H4 (cell line): ENCODE results near the gene ADAM12. TPM values are rescaled to one million over a fixed set of nuclear protein-coding genes. Genes with fewer than 3 reads are reported as not detected.
"Not testable (repeated sequence)": the region's sequence is repeated elsewhere in the genome, so short reads cannot be mapped to it uniquely, and the experiment has no call there.

Source experiments
- DNase-seq: peaks from one replicate; pipeline ENCODE4 v3.0.0-alpha.2; 2015; ENCODE audit warnings: low spot score
- total RNA-seq: library from RNA; depleted of rRNA; stranded (reverse); fragments of >200 nt; shearing (Covaris generic); gene quantifications from 2 replicates; pipeline ENCODE4 v1.2.3, GENCODE V29; 2014

The ADAM12 gene
- total RNA-seq, 1 experiment from 2014 or later: 2.0 TPM

DNA sequence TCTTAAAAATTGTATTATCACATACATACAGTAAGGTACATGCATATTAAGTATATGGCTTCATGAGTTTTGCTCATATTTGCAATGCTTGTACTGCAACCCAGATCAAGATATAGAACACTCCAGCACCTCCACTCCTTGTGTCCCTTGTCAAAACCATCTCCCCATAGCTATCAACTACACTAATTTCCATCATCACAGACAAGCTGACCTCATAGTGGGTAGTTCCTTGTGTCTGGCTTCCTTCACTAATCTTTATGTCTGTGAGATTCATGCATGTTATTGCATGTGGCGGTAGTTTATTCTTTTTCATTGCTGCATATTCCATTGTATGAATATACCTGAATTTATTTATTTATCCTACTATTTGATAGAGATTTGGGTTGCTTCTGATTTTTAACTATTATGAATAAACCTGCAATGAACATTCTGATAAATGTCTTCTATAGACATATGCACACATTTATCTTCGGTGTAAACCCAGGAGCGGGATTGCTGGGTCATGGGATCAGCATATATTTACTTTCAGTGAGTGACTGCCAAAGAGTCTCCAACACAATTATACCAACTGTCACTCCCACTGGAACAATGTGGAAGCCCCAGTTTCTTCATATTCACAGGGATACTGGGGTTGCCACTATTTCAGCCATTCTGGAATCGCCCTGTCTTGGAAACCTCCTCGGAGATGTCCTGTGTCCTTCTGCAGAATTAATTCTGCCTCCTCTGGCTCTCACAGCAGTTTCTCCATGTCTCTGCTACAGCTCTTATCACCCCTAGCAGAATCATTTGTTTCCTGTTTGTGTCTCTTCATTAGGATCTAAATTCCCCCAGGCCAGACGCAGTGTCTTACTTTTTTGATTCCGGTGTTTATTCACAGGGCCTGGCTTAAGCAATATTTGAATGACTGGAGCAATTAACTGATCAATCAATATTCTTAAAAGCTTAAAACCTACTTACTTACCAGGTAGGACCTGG is 14.7 kb upstream of the ADAM12 start:
- DNase-seq: no peak

DNA sequence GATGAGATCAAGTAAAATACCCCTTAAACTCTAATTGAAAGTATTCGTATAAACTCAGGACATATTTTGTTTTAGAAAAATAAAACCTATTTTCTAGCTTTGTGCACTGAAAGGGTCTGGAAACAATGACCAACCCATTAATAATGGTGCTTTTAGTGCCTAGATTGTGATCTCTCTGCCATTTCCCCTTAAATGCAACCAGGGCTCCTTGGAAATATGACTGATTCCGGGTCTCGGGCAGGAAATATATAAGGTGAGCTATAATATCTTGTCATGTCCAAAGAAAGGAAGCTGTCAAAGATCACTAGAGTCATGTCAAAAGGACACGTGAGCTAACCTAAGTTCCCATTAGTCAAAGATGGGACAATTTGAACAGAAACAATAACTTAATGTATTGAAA is 12.4 kb upstream of the ADAM12 start:
- no peak for DNase-seq

DNA sequence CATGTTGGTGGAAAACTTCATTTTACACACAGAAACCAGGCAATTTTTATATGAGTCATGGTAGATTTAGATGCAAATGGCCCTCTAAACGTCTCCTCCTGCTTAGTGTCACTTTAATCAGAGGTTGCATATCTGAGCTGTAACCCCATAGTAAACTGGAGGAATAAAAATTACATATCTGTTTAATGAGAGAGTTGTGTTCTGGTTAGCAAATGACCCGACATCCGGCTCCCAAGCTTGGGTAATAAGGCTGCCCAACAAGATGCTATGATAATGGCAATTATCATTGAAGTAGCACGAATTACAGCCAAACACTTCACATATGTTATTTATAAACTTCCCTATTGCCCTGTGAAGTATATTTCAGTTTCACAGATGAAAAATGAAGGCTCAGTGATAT is 10.6 kb upstream of the ADAM12 start:
- peak; percentile 34 for DNase-seq

DNA sequence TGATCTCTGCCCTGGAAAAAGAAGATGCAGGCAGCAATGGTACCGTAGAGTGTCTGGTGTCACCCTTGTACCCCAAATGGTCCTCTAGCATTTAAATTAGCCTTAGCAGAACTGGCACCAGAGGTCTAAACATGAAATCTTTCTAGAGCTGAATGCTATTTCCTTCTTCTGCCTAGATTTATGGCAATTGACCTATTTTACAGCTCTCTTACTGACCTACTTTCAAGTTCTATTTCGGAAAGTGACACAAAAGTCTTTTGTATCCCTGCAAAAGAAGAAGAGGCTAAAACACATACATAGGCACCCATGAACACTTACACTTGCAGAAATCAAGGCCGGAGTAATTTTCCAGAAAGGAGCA is 10.1 kb upstream of the ADAM12 start:
- no peak for DNase-seq

DNA sequence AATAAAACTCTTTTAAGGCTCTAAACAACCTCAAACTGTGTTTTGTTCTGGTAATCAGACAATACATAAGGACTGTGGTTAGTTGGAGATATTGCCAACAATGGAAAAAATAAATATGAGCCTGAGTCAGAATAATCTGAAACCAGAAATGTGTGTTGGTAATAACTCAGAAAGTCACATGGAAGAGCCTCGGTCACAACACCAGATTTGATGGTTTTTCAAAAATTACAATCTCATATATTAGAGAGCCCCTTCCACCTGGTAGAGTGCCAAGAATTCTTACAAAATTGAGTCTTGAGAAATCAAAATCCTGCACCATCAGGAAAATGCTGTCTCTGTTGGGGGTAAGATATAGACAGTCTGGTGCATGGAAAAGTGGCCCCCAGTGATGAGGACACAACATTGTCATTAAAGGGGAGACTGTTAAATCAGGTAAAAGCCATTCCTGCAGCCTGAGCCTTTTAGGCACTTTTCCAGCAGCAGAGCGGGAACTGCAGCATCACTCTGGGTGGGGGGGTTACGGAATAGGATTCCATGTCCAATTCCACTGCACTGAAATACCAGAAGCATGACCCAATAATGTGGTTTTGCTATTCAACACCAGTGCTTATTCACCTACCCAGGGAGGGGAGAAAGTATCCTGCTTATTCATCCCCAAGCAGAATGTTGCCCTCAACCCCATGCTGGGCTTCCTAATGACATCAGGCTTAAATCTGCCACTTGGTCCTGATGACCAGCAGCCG is 9.5 kb upstream of the ADAM12 start:
- peak; percentile 99 for DNase-seq

DNA sequence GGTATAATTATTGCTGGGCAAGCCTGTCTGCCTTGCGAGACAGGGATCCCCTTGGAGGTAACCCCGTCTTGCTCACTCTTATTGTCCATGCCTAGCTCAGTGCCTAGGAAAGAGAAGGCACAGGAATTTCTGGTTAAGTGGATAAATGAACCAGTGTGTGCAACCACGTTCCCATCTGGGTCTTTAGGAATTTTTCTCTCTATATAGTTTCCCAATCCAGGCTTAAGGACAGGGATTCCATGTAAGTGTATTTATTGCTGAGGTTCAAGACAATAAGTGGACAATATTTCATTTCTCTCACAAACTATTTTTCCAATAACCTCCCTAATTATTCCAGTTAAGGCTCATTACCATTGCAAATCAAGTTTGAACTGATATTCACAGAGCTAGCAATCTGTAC is 8.9 kb upstream of the ADAM12 start:
- DNase-seq: no peak

DNA sequence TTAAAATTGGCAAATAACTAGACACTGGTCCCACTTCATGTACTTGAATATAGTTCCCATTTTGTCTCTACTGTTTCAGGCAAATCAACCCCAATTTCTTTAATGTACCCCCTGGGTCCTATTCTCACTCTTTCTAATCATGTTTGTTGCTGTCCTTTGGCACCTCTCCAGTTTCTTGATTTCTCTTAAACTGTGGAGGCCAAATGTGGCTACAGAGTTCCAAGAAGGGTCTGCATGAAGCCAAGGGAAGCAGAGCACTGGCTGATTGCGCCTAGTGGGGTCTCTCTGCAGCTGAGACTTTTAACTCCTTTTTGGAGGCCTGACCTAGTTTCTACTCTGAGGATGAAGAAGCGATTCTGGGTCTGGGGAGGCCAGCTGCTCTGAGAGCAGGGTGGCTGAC is 6.7 kb upstream of the ADAM12 start:
- DNase-seq: no peak

DNA sequence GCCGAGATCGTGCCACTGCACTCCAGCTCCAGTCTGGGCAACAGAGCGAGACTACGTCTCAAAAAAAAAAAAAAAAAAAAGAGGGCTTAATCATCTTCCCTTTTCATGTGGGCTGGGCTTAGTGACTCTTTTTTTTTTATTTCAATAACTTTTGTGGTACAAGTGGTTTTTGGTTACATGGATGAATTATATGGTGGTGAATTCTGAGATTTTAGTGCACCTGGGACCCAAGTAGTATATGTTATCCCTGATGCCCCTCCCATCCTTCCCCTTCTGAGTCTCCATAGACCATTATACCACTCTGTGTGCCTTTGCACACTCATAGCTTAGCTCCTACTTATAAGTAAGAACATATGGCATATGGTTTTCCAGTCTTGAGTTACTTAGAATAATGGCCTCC is 4.8 kb upstream of the ADAM12 start:
- DNase-seq: no peak

DNA sequence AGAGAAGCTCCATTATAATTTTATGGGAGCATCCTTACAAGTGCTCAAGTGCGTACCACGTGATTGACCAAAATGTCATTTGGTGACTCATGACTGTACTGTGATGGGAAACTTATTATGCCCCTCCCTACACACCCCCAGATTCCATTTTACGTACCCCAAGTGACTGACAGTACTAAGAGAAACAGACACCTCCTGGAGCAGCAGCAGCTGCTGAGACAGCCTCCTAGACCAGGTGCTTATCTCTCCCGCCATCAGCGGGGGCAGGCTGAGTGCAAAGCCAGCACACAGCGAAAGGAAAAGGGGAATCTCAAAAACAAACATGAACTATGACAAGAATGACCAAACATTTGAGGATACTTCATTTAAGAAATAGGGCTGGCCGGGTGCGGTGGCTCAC is 4.2 kb upstream of the ADAM12 start:
- no peak for DNase-seq

DNA sequence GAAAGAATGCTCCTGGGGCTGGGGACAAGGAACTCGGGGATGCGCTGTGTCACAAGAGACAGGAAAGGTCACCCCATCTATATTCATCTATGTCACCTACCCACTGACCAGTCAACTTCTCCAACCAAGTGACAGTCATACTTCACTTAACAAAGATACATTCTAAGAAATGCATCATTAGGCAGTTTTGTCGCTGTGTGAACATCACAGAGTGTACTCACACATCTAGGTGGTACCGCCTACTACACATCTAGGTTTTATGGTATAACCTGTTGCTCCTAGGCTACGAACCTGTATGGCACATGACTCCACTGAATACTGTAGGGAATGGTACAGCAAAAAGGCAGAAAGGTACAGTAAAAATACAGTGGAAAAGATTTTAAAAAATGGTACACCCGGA is 3.8 kb upstream of the ADAM12 start:
- no peak for DNase-seq

DNA sequence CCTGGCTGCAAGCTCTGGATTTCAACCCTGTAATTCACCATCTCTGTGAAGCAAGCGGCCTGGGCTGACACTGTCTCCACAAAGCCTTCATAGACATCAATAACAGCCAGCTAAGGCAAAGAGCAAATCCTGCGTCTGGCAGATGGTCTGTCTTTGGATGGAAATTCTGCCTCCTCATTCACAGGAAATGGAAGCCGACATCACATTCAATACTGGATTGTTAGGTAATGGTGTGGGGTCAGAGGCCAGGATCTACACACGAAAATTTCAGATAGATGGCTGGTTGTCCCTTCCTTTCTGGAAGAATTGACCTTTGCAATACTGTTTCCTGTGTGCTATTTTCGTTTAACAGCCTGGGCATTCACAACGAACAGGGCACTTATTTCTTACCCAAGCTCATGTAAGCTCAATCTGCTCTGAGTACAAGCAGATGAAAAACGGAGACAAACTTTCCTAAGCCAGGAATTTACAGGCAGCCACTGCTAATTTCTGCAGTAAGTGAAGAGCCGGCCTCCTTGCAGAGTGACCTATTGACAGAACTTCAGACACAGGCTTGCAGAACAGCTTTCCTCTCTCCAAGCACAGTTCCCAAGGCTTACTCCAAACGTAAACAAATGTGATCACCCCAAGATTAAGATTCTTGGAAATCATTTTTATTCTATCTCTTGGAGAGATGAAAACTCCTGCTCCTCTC is 3.1 kb upstream of the ADAM12 start:
- DNase-seq: no peak

DNA sequence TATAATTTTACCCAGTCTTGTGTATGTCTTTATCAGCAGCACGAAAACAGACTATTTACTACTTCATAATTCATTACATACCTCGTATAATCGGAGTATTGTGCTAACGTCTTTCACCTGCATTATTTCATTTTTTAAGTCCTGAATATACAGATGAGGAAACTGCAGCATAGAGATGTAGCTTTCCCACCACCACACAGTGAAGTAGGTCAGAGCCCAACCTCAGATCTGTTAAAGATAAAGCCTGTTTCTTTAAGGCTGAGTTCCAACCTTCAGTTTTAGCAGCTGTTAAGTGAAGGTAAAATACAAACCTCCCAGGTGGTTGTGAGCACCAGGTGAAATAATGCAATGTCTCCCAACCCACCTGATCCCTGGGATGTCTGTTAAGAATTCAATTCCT is 2.0 kb upstream of the ADAM12 start:
- DNase-seq: no peak

DNA sequence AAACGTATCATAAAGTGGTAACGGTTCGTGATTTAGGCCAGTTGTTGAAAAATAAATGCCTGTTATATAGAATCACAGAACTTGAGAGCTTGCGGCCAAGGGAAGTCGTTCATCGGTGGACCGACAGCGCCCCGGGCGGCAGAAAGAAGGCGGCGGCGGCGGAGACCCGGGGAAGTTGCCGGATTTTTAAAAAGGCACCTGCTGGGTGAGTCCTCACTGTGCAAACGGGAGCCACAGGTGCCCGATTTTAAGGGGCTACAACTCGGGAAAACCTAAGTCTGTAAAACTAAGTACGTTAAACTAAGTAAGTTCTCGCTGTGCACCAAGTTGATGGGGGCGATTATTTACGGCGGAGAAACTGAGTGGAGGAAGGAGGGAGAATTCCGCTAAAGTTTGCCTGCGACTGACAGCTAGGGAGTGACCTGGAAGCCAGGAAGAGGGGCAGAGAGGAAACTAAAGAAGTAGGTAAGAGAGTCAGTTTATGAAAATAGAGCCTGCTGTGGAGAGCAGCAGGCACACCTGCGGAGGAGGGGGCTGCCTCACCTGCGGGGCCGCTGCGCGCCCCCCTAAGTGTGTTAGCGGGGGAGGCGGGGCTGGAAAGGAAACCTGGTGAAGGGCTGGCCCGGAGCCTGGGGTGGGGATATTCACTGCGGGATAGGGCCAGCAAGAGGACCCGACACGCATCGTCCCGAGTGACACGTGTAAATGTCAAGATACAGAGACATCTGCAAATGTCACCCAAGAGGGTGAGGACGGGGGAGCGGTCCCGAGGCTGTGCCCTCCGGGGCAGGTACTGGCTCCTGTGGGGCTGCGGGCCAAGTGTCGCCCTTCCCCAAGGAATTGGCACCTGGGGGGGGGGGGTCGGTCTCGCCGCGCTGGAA is 996 bp downstream of the ADAM12 start:
- DNase-seq: peak; percentile 18

DNA sequence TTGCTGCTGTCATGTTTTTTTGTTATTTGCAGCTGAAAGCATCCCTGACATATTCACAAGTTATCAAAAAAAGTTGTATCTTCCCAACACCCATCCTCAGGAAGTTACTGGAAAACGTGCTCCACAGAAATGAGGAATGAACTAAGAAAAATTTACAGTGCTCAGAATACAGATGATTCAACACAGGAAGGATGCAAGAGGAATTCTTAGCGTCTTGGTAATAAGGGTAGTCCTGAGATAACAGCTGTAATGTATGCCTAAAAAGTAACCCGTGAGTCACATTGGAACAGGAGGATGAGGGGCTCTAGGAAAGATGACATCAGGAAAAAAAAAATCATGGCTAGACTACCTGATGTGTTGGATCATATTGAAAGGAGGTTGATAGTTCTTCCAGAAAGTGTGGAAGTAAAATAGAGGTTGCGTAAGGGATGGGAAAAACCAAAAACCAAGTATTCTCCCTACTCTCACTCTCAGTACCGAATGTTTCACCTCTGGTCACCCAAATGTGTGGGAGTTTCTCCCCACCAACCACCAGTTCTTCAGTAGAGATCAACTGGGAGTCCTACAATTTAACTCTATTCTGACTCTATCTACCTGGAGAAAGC is 3.9 kb downstream of the ADAM12 start:
- DNase-seq: no peak

DNA sequence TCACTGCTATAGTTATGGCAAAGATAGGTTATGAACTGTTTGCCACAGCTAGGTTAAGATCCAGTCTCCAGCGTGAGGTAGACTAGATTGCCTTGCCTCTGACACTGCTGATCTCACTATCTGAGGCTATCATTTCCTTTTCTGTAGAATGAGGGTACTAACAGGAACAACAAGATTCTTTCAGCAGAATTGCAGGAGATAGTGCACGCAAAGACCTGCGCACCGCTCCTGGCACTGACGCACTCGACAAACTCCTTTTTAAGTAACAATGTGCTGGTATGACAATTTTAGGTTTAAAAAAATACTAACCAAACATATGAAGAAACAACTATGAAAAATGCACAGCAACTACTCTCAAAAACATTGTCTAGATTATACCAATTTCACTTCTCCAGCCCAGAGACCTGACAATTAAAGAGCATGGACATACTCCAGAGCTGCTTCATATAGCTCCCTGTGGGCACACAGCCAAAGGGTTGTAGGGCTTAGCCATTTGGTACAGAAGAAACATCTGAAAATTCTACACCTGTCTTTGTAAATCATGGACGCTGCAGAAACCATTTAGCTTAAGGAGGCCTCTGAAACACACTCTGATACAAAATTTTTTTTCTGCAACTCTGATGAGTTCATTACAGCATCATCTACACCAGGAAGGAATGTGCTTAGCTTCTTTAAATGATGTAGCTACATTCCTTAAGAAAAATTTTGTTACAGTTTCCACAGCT is 7.8 kb downstream of the ADAM12 start:
- DNase-seq: no peak

DNA sequence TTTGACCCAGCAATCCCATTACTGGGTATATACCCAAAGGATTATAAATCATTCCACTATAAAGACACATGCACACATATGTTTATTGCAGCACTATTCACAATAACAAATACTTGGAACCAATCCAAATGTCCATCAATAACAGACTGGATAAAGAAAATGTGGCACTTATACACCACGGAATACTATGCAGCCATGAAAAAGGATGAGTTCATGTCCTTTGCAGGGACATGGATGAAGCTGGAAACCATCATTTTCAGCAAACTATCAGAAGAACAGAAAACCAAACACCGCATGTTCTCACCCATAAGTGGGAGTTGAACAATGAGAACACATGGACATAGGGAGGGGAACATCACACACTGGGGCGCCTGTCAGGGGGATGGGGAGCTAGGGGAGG is 9.1 kb downstream of the ADAM12 start:
- not testable (repeated sequence) for DNase-seq

DNA sequence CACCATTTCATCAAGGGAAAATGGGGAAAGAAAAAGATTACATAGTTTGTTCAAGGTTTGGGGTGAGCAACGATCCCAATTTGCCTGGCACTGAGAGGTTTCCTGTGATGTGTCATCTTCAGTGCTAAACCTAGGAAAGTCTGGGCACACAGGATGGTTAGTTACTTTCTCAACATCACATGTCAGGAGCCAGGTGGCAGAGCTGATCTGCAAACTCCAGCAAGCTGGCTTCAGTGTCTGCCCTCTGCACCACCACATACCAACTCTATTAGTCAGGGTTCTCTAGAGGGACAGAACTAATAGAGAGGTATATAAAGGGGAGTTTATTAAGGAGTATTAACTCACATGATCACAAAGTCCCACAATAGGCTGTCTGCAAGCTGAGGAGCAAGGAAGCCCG is 11.3 kb downstream of the ADAM12 start:
- peak; percentile 31 for DNase-seq

DNA sequence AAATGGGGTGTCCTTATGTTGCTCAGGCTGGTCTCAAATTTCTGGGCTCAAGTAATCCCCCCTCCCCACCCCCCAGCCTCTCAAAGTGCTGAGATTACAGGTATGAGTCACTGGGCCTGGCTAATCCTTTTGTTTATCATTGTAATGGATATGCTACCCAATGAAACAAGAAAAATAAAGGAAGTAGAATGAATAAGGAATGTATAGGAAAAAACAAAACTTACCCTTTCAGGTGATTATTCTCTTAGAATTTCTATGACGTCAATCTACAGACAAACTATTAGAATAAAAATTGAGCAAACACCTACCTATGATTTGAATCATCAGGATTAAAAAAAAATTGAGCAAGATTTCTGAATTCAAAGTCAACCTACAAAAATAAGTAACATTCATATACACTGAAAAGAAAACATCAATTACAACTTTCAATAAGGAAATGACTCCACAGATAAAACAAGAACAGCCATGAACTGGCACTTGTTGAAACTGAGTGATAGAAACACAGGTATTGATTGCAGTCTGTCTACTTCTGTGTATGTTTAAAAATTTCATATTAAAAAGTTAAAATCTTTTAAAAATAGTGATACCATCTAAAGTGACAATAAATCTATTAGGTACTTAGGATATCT is 12.2 kb downstream of the ADAM12 start:
- peak; percentile 32 for DNase-seq

DNA sequence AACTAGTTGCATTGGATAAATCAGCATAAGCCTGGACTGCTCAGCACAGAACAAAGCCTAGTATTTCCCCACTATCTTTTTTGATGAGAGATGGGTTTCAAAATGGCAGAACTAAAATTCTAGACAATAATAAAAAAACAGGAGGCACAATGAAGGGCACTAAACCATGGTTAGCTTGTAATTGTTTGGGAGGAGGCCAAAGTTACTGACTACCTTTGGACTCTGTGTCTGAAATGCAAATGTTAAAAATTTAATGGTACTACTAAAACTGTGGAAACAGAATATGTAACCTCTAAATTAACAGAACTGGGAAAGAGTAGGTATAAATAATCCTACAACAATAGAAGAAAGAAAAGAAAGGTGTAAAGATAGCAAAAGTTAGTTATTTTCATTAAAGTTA is 13.0 kb downstream of the ADAM12 start:
- DNase-seq: no peak

DNA sequence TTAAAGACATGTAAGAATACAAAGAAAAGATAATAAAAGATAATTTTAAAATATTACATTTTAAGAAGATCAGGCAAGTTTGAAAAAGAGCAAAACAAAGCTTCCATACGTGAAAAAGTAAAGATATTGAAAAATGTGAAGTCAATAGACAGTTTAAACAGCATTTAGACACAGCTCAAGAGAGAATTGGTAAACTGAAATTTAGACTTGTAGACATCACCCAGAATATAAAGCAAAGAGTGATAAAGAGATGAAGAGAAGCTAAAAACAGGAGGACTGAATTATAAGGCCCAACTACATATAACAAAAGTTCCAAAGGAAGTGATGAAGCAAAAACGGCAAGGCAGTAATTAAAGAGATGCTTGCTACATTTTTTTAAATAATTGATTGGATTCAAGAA is 13.8 kb downstream of the ADAM12 start:
- no peak for DNase-seq
